Ammon's horn (tissue), 1 donor: ENCODE measurements around the gene IGLL1.
"Not testable (repeated sequence)": the region's sequence is repeated elsewhere in the genome, so short reads cannot be mapped to it uniquely, and the experiment has no call there.

Experiments
- DNase-seq: peaks from one replicate; pipeline ENCODE4 v3.0.0-alpha.2; 2016; ENCODE audit warnings: low spot score

Gene IGLL1

DNA sequence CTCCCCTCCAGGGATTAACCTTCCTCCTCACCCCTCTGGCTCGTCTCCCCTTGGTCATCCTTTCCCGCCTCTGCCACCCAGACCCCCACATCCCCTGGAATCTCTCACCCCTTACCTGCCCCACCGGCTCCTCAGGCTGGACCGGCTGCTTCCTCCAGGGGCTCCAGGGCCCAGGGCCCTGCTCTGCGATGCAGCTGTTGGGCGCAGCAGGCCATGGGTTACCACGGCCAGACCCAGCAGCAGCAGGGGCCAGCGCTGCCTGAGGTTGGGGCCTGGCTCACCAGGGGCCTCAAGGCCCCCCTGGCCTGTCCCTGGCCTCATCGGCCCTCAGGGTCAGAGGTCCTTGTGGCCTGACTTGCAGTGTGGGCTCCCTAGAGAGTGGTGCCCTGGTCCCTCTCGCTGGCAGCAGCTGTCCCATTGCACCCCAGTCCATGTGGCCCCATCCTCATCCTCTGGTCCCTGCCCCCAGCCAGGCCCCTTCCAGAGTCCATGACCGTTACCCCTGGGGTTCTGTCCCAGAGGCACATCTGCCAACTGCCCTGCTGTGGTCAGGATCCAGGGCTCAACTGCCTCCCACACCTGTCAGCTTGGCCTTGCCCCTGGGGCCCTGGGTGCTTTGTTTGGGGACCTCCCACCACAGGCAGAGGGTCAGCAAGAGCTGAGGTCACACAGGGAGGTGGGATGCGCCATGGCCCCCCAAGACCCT lies at the start of gene IGLL1:
IGLL1 (minus strand) TSS at position 421 of the 706 bp plus-strand sequence; CDS start at position 321, 100 bp downstream.
- DNase-seq, result no peak

DNA sequence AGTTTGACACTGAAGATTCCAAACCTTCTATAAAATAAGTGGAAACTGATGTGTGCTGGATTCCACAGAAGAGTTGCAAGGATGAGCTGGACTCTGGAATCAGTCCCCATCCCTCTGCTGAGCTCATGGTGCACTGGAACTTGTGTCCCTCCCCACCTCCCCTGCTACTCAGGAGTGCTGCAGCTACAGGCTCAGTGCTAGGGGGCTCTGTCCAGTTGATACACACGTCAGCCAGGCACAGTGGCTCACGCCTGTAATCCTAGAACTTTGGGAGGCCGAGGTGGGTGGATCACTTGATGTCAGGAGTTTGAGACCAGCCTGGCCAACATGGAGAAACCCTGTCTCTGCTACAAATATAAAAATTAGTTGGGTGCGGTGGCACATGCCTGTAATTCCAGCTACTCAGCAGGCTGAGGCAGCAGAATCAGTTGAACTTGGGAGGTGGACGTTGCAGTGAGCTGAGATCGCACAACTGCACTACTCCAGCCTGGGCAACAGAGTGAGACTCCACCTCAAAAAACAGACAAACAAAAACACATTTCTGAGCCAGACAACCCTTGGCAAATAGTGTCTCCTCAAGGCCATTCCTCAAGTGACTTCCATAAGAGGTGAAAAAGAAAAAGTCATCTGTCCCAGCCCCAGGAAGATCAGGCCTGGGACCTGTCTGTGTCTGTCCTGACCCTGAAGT lies 48.1 kb upstream of the IGLL1 start:
- not testable (repeated sequence) for DNase-seq

DNA sequence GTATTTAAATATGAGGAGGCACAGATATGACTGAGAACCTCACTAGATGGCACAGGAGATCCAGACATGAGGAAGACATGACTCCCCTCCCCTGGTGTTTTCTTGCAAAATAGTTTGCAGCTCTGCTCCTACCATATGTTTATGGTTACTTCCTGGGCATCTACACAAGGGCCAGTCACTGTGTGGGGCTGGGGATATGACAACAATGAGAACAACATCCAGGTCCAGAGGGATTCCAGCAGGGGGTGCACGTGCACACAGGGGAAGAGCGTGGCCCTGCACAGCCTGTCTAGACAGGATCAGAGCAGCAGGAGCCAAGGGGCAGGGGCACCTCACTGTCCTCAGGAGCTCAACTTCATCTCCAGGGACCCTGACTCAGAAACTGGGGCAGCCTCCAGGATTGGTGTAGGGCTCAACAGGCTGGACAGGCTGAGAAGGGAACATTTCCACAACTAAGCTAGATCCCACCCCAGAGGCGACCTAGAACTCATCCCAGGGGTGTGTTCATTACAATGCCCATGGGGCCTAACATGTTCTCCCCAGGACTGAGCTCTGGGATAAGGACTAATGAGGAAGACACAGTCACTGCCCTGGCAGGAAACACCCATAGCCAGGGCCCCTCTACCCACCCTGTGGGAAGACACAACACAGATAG lies 47.4 kb upstream of the IGLL1 start:
- peak; percentile 20 for DNase-seq

DNA sequence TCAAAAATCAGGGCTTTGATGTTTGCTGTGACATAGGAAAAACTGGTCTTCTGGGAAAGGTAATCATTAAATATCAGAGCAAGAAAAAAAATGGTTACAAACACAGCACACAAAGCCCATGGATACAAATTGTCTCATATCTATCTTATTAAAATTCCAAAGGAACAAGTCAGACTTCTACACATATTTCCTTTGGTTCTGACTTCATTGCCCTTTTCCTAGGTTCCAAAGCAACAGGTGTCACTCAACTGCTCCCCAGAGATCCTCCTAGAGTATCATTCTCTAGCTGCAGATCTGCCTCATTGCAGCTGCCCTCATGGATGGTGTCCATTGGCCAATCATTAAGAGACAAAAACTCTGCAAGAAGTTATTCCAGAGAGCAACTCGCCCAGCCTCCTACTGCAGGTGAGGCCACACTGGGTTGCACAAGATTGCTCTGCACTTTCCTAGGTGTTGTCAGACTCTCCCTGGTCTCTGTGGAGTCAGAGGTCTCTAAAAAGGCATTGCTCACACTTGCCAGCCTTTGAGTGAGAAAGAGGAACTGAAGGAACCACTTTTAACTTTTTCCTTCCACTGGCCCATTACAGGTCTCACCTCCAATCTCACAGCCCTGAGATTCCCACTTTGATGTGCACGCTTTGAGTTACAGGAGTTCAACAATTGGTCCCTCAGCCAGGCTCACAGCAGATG lies 46.3 kb upstream of the IGLL1 start:
- DNase-seq, result no peak

DNA sequence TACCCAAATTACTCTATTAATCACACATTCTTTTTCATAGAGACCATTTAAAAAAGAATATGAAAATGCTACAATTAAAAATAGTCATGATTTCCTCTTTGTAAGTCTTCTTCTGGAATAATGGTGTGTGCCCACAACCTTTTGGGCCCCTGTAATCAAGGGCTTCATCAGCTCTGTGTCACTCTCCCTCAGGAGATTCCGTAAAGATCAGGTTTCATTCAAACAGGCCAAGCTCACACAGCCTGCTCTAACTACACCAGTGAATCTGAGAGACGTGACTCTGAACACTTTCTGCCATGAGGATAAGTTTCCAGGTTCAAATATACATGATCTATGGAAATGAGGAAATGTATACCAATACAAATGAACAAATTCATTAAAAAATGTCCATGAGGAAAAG lies 42.5 kb upstream of the IGLL1 start:
- DNase-seq, result no peak

DNA sequence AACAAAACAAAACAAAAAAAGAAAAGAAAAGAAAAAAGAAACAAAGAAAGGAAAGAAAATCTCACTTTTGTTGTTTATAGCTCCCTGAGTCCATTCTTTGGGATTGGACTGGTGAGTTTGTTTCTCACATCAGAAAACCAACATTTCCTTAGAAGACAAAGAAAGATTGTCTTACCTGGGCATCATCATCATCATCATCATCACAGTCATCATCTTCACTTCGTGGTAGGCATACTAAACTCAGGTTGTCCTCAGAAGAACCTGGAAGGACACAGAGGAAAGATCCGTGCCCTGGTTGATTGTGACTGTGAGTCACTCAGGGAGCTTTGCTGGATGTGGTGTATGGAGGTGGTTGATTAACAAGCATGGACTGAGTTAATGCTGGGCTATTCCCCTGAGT lies 41.8 kb upstream of the IGLL1 start:
- not testable (repeated sequence) for DNase-seq

DNA sequence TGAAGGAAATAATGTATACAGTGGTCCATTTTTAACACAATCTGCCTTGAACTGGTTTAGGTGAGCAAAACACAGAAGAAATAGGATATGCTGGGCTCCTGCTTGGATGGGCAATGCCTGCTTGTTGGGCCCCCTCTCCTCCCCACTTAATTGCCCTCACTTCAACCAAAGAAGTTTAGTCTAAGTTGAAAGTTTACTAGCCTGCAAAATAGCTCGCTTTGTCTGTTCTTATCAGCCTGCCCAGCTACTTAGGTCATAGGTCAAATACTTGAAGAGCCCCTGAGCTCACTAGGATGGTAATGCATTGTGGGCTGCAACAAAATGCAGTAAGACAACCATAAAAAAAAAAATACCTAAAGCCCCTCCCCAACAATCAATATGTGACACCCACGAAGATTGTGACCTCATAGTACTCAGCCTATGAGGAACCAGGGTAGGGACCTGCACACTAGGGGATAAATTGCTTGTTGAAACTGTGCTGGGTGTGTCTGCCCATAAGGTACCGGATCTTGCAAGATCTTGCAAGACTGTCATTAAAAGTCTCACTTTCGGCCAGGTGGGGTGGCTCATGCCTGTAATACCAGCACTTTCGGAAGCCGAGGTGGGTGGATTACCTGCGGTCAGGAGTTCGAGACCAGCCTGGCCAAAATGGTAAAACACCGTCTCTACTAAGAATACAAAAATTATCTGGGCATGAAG lies 41.1 kb upstream of the IGLL1 start:
- no peak for DNase-seq

DNA sequence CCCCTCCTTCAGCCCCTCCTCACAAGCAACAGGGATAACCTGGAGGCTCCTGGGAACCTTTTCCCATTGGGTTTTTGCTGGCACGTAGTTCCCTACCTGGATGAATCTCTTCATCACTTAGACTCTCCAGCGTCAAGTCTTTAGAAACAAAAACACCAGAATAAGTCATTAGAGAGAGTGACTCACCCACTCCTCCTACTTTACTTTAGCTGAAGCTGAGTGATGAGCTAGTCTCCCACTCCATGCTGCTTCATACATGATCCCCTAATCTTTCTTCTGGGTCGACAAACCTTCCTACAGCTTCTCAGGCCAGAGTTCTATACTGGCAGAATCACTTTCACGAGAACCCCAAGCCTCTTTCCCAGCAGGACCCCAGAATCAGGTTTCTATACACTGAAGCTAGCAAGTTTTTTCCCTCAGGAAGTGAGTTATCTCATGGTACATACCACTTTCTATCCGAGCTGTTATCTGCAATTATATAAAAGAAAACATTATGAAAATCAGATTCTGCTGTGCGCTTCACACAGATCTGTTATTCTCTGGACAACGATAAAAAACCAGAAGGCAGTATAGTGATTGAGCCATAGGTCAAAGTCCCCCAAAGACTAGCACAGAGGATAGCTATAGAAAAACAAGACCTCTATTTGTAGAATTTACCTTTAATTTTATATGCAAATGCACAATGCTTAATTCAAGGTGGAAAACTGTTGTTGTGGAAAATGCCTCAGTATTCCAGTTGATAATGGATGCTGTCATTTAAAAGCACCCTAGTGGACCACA lies 33.3 kb upstream of the IGLL1 start:
- DNase-seq, result no peak

DNA sequence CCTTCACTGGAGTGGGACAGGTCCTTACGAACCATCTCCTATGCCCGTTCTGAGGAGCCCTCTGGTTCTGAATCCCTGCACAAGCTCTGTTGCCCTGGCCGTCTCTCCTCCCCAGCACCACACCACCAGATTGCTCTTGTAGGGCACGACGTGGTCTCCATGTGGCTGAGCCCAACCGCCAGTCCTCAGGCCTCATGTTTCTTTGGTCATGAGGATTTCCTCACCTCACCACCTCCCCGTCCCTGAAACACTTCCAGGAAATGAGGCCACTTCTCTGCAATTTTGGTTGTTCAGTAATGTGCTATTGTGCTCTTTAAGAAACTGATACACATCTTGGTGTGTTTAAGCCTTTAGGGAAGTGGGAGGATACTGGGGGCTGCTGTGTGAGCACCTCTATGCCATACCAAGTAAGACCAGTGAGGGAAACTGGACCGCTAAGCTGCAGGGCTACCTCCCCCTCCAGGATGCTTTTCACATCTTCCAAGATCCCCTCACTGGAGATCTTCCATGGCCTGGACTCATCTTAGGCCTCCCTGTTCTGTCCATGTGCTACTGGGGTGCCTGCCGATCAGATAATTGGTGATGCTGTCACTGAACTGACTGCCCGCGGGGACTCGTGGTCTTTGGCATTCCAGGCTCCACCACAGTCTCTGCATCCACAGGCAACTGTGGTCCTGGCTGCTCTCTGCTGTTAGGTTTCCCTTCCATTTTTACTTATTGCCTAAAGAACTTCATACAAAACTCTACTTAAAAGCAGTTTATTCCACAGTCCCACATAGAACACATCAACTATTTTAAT lies 30.1 kb upstream of the IGLL1 start:
- no peak for DNase-seq

DNA sequence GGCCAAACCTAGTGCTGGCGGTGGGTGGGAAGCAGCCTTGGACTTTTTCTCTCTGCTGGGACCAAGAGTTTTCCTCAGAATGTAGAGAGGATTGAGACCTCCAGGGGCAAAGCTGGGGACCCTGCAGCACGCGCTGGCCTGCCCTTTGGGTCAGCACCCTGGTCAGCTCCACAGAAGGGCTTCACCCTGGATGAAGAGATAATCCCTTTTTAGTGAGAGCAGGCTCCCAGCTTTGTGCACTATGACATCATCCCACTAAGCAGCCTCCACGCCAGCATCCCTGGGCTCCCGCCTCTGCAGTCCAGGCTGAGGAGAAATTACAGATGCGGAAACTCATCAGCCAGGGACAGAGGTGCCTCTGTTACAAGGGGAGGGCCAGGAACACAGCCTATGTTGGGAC lies 28.5 kb upstream of the IGLL1 start:
- no peak for DNase-seq

DNA sequence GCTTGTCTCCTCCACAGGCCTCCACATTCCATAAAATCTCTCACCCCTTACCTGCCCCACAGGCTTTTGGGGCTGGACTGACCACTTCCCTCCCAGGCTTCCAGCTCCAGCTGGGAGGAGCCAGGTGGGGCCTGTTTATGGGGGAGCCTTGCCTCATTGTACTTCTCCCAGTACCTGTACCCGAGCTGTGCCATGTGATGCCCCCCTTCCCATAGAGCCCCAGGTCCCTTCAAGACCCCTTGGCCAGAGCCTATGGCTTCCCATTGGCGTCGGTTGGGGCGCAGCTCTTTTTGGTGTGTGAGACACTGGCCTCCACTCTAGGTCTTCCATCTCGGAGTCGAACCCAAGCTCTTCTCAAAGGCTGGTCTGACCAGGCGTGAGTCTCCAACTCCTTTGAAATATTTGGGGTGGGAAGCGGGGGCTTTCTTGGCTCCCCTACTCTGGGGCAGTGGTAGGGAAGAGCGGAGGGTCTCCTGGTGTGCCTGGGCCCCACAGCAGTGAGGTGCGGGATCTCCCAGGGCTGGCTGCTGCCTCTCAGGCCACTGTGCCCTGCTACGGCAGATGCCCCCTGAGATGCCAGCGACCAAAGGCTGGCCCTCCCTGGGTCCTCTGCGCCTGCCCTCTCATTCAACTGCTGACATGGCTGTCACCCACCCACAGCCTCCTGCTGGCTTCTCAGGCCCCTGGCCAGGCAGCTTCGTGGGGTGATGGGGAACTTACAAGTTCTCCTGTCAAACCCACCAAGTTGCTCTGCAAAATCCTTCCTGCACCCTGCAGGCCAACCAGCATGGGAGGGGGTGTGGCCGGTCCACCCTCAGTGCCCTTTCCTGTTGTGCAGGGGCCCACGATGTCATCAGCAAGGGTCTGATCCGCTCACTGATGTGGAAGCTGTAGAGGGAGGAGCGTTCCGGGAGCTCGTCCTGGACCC lies 26.4 kb upstream of the IGLL1 start:
- no peak for DNase-seq

DNA sequence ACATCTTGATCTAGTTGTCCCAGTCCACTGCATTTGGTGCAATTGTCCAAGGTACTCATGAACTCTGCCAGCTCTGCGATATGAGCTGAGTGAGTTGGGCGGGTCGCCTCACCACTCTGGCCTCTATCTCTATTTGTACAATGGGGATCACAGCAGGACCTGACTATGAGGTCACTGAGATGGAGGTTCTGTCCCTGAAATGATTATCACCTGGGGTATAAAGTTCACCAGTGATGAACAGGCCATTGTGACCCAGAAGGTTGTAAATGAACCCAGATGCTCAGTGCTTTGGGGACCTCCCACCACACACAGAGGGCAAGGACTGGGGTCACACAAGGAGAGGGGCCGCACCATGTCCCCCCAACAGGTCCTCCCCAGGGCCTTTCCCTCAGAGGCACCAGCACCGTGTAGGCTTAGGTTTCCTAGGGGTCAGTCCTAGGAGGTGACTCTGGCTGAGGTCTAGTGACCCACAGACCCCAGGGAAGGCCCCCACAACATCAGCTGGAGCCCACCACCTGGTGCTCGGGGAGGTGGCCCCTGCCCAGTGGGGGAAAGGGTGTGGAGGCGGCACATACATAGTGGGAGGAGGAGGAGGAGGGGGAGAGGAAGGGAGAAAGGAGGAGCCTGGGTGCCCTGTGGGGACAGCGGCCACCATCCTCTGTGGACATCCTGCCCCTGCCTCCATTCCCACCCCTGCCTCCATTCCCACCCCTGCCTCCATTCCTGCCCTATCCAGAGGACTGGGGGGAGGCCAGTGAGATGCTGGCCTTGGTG lies 25.0 kb upstream of the IGLL1 start:
- DNase-seq, result no peak

DNA sequence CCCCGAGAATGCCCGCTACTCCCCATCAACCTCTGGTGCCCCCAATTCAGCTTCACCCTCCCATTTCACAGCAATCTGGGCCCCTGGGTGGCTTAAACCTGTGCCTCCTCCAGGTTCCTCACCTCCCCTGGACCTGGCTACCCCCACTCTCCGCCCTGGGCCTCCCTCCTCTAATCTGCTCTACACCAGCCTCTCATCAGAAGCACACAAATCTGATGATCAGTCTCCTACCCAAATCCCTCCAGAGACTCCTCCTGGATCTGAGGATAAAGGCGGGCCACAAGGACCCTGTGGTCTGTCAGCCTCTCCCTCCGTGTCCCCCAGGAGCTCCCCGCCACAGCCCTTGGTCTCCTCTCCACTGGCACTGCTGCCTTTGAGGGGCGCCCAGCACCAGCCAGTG lies 23.2 kb upstream of the IGLL1 start:
- no peak for DNase-seq

DNA sequence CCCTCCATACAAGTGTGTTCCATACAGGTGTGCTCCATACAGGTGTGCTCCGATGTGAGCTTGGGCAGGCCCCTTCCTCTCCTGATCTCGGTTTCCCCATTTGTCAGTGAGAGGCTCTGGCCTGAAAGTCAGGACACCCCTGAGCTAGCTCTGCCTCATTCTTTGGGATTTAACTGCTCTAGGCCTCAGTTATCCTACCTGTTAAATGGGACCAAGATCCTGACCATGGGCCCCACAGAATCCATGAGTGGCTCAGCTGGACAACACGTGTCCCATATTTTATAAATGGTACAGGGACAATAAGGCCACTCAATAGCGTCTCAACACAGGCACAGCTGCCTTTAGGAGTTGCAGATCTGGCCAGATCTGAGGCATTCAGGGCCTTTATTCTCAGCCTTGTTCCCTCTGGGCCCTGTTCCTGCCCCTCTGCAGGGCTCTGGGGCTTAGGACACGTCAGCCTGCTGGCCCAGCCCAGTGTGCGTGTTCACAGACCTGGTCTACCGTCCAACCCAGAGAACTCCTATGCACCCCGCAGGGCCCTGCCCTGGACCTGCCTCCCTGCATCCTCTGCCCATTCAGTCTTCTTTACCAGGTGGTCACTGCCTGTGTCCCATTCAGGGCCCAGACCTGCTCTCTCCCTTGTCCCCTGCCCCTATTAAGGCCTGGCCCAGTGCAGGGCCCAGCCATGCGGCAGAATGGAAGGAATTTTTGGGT lies 18.9 kb upstream of the IGLL1 start:
- DNase-seq, result no peak

DNA sequence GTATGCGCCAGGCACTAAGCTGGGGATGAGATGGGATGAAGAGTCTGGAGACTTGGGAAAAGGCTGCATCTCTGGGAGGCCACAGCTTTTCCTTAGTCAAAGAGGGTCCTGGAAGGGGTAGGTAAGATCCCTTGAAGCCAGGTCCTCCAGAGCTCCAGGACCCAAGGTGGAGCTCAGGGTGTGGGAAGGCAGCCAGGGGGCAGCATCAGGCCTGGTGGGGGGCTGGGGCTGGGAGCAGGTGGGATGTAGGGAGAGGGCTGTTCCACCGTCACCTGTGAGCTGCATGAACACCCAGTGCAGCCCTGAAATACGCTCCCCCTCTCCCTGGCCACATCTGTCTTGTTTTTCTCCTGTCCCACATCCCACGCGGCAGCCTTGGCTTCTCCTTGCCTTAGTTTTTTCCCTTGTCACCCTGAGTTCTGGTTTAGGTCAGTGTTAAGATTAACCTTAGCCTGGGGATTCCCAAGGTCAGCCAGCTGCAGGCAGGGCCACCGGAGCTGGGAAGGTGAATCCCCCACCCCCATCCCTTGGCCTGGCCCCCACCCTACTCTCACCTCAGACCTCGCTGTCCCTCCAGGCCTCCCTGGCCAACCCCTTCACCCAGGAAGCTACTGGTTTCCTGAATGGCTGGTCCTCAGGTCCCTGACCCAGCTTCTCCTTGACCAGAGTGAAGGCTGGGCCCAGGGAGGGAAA lies 17.6 kb upstream of the IGLL1 start:
- not testable (repeated sequence) for DNase-seq

DNA sequence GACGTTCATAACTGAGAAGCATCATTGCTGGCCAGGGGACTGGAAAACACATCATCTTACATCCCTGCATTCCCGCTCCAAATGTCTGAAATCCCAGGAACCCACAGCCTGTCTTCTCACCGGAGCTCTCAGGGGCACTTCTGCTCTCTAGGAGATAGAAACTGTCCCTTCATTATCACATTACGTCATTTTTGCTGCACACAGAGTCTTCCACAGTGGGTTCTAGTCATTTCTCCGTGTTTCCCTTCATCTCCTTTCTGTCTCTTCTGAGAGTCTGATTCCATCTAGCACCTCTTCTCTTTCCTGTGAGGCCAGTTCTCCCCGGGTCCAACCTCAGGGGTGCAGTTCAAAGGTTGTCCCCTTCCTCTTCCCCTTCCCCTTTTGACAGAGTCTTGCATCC lies 15.8 kb upstream of the IGLL1 start:
- not testable (repeated sequence) for DNase-seq

DNA sequence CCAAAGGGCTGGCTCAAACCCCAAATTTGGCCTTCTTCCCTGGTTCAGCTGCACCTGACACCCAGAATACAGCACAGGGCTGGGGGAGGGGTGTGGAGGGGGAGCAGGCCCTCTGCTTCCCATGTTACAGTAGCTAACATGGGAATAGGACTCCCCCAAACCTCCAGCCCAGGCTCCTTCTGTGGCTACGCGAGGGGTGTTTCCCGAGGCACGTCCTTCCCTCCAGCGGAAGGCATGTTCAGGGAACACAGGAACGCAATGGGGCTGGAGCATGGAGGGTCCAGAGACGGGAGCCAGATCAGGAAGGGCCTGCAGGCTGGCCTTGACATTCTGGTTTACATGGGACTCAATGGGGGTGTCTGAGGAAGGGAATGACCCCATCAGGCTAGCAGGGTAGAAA lies 11.8 kb upstream of the IGLL1 start:
- DNase-seq, result no peak
